ENCODE results near the gene STK33. TPM values are rescaled to one million over a fixed set of nuclear protein-coding genes. Genes with fewer than 3 reads are reported as not detected.

STK33 gene
- total RNA-seq, 2 donors from 2014 or later: 16.4 to 23.0 TPM

GRCh38 chr11:8459711-8460399 is 134.2 kb downstream of the STK33 start:
- no peaks in the 10 kb centered on the region for H3K9me3 ChIP-seq
- no peaks in the 10 kb centered on the region for H3K27me3 ChIP-seq
- no peaks in the 10 kb centered on the region for H3K36me3 ChIP-seq
- no peak for DNase-seq (ENCODE audit: low spot score)
- H3K27ac ChIP-seq: no peak overlapping the region
- TF ChIP-seq, protein P1, sequence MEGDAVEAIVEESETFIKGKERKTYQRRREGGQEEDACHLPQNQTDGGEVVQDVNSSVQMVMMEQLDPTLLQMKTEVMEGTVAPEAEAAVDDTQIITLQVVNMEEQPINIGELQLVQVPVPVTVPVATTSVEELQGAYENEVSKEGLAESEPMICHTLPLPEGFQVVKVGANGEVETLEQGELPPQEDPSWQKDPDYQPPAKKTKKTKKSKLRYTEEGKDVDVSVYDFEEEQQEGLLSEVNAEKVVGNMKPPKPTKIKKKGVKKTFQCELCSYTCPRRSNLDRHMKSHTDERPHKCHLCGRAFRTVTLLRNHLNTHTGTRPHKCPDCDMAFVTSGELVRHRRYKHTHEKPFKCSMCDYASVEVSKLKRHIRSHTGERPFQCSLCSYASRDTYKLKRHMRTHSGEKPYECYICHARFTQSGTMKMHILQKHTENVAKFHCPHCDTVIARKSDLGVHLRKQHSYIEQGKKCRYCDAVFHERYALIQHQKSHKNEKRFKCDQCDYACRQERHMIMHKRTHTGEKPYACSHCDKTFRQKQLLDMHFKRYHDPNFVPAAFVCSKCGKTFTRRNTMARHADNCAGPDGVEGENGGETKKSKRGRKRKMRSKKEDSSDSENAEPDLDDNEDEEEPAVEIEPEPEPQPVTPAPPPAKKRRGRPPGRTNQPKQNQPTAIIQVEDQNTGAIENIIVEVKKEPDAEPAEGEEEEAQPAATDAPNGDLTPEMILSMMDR (IDR thresholded peaks at IDR 0.05): no peak
- no peak overlapping the region for H3K4me3 ChIP-seq
- no peaks in the 10 kb centered on the region for H3K4me1 ChIP-seq

- DNase-seq (ENCODE audit: low spot score): no peak
- H3K9me3 ChIP-seq: no peaks in the 10 kb centered on the region
- H3K36me3 ChIP-seq: no peaks in the 10 kb centered on the region
- TF ChIP-seq, protein P1 (IDR thresholded peaks at IDR 0.05): no peak
- H3K4me3 ChIP-seq: no peak overlapping the region
- no peaks in the 10 kb centered on the region for H3K4me1 ChIP-seq
- no peaks in the 10 kb centered on the region for H3K27me3 ChIP-seq
- no peak overlapping the region for H3K27ac ChIP-seq
These were observed 151.7 kb downstream of the STK33 start for GRCh38 chr11:8442301-8442700.

GRCh38 chr11:8440649-8441048 is 153.4 kb downstream of the STK33 start:
- DNase-seq (ENCODE audit: low spot score): no peak
- no peak overlapping the region for H3K27ac ChIP-seq
- H3K9me3 ChIP-seq: no peaks in the 10 kb centered on the region
- H3K4me3 ChIP-seq: no peak overlapping the region
- H3K27me3 ChIP-seq: no peaks in the 10 kb centered on the region
- TF ChIP-seq, protein P1 (IDR thresholded peaks at IDR 0.05): no peak
- no peaks in the 10 kb centered on the region for H3K4me1 ChIP-seq
- no peaks in the 10 kb centered on the region for H3K36me3 ChIP-seq

DNA sequence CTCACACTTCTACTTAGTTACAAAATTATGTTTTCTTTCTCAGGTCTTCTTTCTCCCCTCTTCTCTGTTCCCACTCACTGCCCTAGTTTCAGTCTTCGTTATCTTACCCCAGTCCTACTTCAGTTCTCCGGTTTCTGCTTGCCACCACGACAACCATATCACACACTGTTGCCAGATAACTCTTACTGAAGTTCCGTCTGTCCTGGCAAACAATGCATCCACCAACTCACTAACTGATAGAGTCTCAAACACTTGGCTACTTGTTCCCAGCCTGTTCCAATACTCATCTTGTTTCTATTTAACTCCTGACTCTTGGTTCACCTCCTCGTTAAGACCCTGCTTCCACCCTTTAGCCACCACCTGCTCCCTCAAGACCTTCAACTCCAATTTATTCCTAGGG is 164.5 kb downstream of the STK33 start:
- TF ChIP-seq, protein P1 (IDR thresholded peaks at IDR 0.05): no peak
- H3K4me1 ChIP-seq: no peaks in the 10 kb centered on the region
- no peaks in the 10 kb centered on the region for H3K27me3 ChIP-seq
- no peak overlapping the region for H3K27ac ChIP-seq
- H3K9me3 ChIP-seq: no peaks in the 10 kb centered on the region
- no peaks in the 10 kb centered on the region for H3K36me3 ChIP-seq
- H3K4me3 ChIP-seq: no peak overlapping the region
- no peak for DNase-seq (ENCODE audit: low spot score)

DNA sequence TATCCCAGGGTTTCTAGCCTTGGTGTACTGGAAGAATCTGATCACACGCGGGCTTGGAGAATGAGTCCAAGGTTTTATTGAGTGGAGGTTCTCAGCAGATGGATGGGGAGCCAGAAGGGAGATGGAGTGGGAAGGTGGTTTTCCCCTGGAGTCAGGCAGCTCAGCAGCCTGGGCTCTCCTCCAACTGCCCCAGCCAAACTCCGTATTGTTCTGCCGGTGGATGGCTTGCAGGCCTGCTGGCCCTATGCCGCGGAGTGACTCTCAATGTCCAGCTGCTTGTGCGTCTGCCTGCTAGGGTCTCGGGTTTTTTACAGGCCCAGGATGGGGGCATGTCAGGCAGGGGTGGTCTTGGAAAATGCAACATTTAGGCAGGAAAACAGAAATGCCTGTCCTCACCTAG is 168.0 kb downstream of the STK33 start:
- no peaks in the 10 kb centered on the region for H3K4me1 ChIP-seq
- TF ChIP-seq, protein P1 (IDR thresholded peaks at IDR 0.05): no peak
- H3K27ac ChIP-seq: no peak overlapping the region
- H3K9me3 ChIP-seq: no peaks in the 10 kb centered on the region
- no peaks in the 10 kb centered on the region for H3K36me3 ChIP-seq
- DNase-seq (ENCODE audit: low spot score): no peak
- H3K27me3 ChIP-seq: no peaks in the 10 kb centered on the region
- no peak overlapping the region for H3K4me3 ChIP-seq

DNA sequence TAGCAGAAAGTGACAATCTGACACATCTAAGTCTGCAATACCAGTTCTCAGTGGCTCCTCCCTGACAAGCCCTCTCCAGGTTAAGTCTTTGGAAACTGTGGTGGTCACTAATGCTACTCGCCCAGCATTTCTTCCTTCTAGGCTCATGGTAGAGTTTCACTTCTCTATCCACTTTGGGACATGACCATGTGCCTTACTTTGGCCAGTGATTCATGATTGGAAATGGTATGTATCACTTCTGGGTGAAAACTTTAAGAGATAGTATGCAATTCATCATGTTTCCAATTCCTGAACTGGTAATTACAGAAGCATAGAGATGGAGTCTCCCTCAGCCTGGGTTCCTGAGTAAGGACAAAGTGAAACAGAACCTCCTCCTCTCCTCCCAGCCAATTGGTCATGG is 178.8 kb downstream of the STK33 start:
- no peaks in the 10 kb centered on the region for H3K9me3 ChIP-seq
- no peak overlapping the region for H3K27ac ChIP-seq
- H3K36me3 ChIP-seq: no peaks in the 10 kb centered on the region
- H3K4me1 ChIP-seq: no peaks in the 10 kb centered on the region
- no peak overlapping the region for H3K4me3 ChIP-seq
- TF ChIP-seq, protein P1 (IDR thresholded peaks at IDR 0.05): no peak
- DNase-seq (ENCODE audit: low spot score): no peak
- H3K27me3 ChIP-seq: no peaks in the 10 kb centered on the region

All from right atrium auricular region (tissue), 2 donors.